ENCODE measurements around the gene IPO11. TPM values are rescaled to one million over a fixed set of nuclear protein-coding genes. Genes with fewer than 3 reads are reported as not detected.

Gene IPO11
- total RNA-seq, 1 donor from 2014 or later = 11.8 TPM

- Histone ChIP-seq H3K9me3 (no peaks in the 10 kb centered on the region), H3K36me3 (peaks cover 0 to 9% of the 10 kb centered on the region in 2 donors), H3K27me3 (no peaks in the 10 kb centered on the region), H3K4me1 (no peaks in the 10 kb centered on the region), H3K27ac (no peak overlapping the region), H3K4me3 (no peak overlapping the region)
- no peak for DNase-seq (ENCODE audit: low spot score in 2 of 2)
- no peak for TF ChIP-seq CTCF (IDR thresholded peaks at IDR 0.05)
- intact Hi-C loops (cut with DNase I) = no loop called here
Measured at GRCh38 chr5:62594364-62594984, 181.9 kb downstream of the IPO11 start.

GRCh38 chr5:62596096-62596495, 183.5 kb downstream of the IPO11 start:
- TF ChIP-seq CTCF (IDR thresholded peaks at IDR 0.05) = no peak

GRCh38 chr5:62596691-62597090, 184.1 kb downstream of the IPO11 start:
- no peak for DNase-seq (ENCODE audit: low spot score in 2 of 2)
- Histone ChIP-seq H3K36me3 (peaks cover 0 to under 1% of the 10 kb centered on the region in 2 donors), H3K9me3 (no peaks in the 10 kb centered on the region), H3K27me3 (no peaks in the 10 kb centered on the region), H3K4me3 (no peak overlapping the region), H3K4me1 (no peaks in the 10 kb centered on the region), H3K27ac (no peak overlapping the region)
- intact Hi-C loops (cut with DNase I) = no loop called here
- TF ChIP-seq CTCF (IDR thresholded peaks at IDR 0.05) = no peak

More at GRCh38 chr5:62596096-62596495, 183.5 kb downstream of the IPO11 start:
- no peak overlapping the region for H3K4me3 ChIP-seq
- H3K36me3 ChIP-seq = peaks cover 0 to 6% of the 10 kb centered on the region in 2 donors
- H3K27me3 ChIP-seq = no peaks in the 10 kb centered on the region
- no peaks in the 10 kb centered on the region for H3K4me1 ChIP-seq
- H3K9me3 ChIP-seq = no peaks in the 10 kb centered on the region
- no peak for DNase-seq (ENCODE audit: low spot score in 2 of 2)
- intact Hi-C loops (cut with DNase I) = no loop called here
- H3K27ac ChIP-seq = no peak overlapping the region

GRCh38 chr5:62597314-62597713, 184.8 kb downstream of the IPO11 start:
- Histone ChIP-seq H3K36me3 (no peaks in the 10 kb centered on the region), H3K27ac (no peak overlapping the region), H3K4me1 (no peaks in the 10 kb centered on the region), H3K4me3 (no peak overlapping the region), H3K9me3 (no peaks in the 10 kb centered on the region), H3K27me3 (no peaks in the 10 kb centered on the region)
- no peak for DNase-seq (ENCODE audit: low spot score in 2 of 2)
- no peak for TF ChIP-seq CTCF (IDR thresholded peaks at IDR 0.05)
- intact Hi-C loops (cut with DNase I) = no loop called here

GRCh38 chr5:62600560-62601252, 188.1 kb downstream of the IPO11 start:
- DNase-seq (ENCODE audit: low spot score in 2 of 2) = no peak

More at GRCh38 chr5:62600560-62601252, 188.1 kb downstream of the IPO11 start:
- Histone ChIP-seq H3K27me3 (no peaks in the 10 kb centered on the region), H3K36me3 (no peaks in the 10 kb centered on the region), H3K4me3 (no peak overlapping the region), H3K9me3 (no peaks in the 10 kb centered on the region), H3K27ac (no peak overlapping the region), H3K4me1 (no peaks in the 10 kb centered on the region)
- no peak for TF ChIP-seq CTCF (IDR thresholded peaks at IDR 0.05)
- intact Hi-C loops (cut with DNase I) = no loop called here
